Measurements from ENCODE around the gene MEAF6. TPM values are rescaled to one million over a fixed set of nuclear protein-coding genes. Genes with fewer than 3 reads are reported as not detected.
A peak's percentile ranks its signal among the peaks of the same experiment; 100 is the strongest.
"Not testable (repeated sequence)": the region's sequence is repeated elsewhere in the genome, so short reads cannot be mapped to it uniquely, and the experiment has no call there.

Gene MEAF6
- total RNA-seq = 32.7 TPM

DNA sequence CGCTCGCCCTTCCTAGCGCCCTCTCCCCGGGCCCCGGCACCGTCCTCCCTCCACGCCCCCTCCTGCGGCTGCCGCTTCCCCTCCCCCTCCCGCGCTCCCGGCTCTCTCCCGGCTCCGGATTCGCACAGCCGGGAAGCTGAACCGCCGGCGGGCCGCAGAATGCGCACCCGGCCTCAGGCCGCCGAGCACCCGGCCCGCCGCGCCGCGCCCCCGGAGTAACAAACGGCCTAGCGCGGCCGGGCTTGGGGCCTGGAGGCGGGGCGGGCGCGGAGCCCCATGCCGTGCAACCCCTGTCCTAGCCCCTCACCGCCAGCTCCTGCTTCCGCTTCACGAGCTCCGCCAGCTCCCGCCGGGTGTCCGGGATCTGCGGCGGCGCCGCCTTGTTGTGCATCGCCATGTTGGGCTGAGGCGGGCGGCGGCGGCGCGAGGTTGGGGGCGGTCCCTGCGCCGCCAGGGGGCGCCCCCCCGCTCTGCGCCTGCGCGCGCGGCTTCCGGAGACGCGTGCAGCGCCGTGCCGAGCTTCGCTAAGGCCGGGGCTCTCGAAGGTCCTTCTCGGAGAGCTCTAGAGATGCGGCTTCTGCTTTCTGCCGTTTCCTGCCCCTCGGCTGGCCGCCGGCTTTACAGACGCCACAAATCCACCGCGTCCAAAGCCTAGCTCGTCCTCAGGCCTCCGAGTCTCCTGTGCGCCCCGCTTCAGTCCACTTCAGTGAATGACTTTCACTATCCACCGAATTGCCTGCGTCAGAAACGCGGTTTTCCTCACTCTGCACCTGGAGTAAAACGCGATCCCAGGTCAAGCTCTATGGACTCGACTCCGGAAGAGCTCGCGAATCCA is at the start of gene MEAF6:
MEAF6 (minus strand) TSS at position 417 of the 835 bp plus-strand sequence; CDS start at position 397, 20 bp downstream.
- ATAC-seq = peak; percentile 99

DNA sequence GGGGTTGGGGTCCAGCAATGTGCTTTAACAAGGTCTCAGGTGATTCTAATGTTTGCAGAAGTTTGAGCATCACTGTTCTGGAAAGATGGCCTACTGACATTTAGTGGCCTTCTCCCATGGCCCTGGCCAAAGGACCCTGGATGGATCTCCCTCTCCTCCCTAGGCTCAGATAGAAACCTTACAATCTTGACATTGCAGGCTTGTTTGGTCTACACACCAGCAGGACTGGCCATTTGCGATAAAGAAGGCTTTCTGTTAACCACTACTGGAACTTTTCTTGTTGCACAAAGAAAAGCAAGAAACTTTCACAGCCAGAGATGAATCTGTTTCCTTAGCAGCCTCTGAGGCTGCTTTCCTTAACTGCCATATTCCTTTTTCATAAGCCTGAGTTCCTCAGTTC is 48.4 kb upstream of the MEAF6 start:
- ATAC-seq = no peak

DNA sequence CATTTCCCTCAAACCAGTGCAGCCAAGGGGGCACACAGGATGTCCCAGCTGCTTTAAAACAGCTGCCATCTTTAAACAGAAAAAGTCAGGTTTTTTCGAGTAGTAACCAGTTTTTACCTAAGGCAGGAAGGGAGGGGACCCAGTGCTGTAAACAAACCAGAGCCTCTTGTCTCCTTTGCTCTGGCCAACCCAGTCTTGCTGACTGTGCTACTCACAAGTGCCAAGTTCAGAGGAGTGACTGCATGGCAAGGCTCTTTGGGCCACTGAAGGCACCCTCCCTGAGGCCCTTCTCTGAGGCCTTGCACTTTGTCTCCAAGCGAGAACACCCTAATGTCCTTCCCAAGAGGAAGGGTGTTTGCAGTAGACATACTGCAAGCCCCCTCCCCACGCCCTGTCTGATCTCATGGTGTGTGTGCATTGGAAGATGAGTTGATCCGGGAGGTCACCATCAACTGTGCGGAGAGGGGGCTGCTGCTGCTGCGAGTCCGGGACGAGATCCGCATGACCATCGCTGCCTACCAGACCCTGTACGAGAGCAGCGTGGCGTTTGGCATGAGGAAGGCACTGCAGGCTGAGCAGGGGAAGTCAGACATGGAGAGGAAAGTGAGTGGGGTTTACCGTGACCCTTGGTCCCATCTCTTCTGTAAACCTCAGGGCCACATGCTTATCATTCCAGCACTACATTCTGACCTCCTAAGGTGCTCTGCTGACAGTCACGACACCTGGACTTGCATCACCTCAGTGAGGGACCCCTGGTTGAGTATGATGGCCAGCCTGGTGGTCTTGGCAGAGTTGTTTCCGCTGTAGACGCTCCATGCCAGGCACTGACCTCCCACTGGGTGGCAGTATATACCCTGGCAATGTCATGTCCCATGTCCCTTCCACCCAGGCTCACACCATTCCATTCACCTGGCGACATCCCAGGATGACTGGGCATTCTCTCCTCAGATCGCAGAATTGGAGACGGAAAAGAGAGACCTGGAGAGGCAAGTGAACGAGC is 46.9 kb upstream of the MEAF6 start:
- ATAC-seq = peak; percentile 50

DNA sequence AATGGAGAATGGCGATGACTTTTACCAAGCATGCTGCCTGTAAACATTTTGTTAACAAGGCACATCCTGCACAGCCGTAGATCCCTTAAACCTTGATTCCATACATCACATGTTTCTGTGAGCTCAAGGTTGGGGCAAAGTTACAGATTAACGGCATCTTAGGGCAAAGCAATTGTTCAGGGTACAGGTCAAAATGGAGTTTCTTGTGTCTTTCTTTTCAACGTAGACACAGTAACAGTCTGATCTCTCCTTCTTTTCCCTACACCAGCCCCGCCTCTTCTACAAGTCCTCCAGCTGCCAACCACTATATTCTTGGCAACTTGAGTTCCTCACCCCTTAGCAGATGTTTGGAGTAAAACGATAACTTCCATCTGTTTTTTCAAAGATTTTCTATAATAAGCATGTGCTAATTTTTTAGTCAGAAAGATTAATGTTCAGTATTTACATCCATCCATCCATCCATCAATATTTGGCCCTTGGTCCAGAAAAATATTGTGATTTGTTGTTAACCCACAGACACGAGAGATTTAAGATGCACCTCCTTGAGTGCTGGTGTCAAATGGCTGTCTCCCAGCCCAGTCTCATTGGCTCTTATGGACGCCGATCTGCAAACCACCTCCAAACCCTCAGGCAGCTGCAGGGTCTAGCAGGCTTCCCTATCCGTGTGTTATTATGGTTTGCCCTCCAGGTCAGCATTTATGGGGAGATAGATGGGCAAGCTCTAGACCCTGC is 46.0 kb upstream of the MEAF6 start:
- no peak for ATAC-seq

DNA sequence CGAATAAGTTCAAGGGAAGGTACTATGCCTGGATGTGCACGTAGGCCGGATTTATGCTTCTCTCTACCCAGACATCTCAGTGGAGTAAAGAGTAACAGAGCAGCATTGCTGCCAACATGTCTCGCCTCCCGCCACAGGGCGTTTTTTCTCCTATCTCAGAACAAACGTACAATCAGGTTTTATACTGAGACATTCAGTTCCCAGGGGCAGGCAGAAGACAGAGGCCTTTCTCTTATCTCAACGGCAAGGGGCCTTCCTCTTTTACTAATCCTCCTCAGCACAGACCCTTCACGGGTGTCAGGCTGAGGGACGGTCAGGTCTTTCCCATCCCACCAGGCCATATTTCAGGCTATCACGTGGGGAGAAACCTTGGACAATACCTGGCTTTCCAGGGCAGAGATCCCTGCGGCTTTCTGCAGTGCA is 45.4 kb upstream of the MEAF6 start:
- ATAC-seq = not testable (repeated sequence)

DNA sequence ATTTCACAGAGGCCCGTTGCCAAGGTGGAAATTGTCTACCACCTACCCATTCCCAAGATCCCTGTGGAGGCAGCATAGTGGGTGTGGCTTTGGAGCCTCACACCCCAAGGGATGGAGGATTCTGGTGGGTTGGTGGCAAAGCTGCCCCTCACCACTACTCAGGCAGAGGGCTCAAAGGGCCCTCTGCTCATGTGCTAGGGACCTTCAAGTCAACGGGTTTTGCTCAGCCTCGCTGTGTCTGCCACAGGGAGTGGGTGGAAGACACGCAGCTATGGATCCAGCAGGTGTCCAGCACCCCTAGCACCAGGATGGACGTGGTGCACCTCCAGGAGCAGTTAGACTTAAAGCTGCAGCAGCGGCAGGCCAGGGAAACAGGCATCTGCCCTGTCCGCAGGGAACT is 44.5 kb upstream of the MEAF6 start:
- ATAC-seq = no peak

DNA sequence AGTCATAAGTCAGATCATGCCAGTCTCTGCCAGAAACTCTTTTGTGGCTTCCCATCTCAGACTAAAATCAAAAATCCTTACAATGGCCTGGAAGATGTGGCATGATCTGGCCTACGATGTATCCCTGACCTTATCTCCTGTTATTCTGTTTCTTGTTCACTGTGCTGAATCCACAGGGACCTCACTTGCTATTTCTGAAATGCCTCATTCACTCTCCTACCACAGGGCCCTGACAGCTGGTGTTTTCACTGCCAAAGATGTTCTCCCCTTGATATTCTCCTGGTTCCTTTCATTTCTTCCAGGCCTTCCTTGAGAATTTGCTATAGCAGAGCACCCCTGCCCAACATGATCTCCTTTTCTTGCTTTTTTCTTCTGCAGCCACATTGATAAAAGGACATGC is 43.8 kb upstream of the MEAF6 start:
- no peak for ATAC-seq

DNA sequence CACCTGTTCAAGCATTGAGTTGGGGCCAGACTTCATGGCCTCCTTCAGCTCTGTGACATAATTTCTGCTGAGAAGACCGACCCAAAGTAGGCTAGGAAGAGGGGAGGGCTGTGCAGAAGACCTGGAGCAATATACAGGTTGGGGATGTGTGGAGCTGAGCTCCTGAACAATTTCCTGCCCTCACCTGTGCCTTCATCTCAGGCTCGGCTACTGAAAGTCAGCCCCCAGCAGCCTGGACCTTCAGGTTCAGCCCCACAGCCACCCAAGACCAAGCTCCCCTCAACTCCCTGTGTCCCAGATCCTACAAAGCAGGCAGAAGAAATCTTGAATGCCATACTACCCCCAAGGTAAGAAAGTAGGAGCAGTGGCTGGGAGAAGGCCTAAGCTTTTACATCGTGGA is 42.8 kb upstream of the MEAF6 start:
- no peak for ATAC-seq

DNA sequence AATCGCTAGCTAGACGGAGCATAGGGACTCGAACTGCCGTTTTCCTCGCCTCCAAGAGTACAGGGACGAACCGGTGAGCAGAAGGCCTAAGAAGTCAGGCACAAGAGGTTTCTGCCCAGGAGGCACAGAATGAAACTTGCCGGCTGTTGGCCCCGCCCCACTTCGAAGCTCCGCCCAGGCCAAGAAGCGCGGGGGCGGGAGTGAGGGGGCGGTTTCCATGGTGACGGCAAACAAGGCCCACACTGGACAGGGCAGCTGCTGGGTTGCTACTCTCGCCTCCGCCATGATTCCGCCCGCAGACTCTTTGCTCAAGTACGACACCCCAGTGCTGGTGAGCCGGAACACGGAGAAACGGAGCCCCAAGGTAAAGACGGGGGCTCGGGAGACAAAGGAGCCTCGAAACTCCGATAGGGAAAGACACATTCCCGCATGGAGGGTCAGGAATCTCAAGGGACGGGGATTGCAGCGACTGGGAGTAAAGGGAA is 42.2 kb upstream of the MEAF6 start, which contains the start of gene DNALI1:
DNALI1 (plus strand) TSS at position 229 of the 485 bp plus-strand sequence; CDS start at position 284, 55 bp downstream.
- ATAC-seq = peak; percentile 34

DNA sequence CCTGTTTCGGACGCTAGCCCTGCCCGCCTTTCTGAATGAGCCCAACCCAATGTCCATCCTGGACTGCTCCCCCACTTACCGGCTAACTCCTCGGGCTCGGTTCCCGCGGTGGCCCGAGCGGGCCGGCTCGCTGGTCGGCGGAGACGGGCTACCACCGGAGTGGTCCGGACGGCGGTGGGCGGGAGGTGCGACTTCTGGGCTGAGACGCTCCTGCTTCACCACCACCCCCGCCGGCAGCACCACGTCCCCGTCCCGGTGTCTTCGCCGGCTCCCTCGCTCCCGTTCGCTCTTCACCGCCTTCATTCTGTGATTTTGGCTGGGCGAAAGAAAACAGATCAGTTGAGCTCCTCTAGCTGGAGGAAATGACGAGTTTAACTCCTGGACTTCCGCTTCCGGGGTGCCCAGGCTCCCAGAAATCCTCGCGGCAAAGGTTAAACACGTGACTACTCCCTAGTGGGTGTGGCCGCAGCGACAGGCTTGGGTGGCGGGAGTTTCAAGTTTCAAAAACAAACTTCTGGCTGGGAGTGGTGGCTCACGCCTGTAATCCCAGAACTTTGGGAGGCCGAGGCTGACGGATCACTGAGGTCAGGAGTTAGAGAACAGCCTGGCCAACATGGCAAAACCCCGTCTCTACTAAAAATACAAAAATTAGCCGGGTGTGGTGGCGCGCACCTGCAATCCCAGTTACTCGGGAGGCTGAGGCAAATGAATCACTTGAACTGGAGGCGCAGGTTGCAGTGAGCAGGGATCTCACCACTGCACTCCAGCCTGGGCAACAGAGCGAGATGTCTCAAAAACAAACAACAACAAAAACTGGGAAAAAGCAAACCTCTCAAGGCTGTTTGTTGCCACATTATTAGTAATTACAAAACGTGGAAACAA is 39.6 kb upstream of the MEAF6 start, which contains the start of gene SNIP1:
SNIP1 (minus strand) TSS at position 367 of the 882 bp plus-strand sequence; CDS start at position 303, 64 bp downstream.
- ATAC-seq = peak; percentile 96

DNA sequence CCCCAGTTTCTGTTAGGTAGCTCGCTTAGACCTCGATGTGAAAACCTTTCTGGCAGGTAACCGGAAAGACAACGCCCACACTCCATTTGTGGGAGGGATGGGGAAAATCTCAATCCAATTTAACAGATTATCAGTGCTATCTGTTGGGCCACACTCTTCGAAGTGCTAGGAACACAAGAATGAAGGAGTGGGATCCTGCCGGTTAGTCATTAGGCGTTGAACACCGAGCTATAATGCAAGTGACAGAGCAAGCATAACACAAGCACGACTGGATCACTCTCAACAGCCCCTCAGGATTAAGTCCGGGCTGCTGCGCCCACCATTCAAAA is 39.0 kb upstream of the MEAF6 start:
- peak; percentile 20 for ATAC-seq

DNA sequence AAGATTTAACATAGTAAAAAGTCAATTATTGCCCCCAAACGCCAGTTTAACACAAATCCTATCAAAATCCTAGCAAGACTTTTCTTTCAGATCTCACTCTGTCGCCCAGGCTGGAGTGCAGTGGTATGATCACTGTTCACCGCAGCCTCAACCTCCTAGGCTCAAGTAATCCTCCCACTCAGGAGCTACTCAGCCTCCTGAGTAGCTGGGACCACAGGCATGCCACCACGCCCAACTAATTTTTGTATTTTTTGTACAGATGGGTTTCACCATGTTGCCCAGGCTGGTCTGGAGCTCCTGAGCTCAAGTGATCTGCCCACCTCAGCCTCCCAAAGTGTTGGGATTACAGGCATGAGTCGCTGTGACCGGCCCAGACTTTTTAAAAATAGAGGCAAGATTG is 34.8 kb upstream of the MEAF6 start:
- no peak for ATAC-seq

DNA sequence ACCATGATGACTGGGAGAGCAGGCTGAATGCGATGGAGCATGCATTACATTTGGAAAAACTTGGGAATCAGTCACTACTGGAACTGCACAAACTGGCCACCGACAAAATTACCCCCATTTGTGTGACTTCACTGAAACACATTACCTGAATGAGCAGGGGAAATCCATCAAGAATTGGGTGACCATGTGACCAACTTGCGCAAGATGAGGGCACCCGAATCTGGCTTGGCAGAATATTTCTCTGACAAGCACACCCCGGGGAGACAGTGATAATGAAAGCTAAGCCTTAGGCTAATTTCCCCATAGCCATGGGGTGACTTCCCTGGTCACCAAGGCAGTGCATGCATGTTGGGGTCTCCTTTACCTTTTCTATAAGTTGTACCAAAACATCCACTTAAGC is 30.5 kb upstream of the MEAF6 start:
- no peak for ATAC-seq

DNA sequence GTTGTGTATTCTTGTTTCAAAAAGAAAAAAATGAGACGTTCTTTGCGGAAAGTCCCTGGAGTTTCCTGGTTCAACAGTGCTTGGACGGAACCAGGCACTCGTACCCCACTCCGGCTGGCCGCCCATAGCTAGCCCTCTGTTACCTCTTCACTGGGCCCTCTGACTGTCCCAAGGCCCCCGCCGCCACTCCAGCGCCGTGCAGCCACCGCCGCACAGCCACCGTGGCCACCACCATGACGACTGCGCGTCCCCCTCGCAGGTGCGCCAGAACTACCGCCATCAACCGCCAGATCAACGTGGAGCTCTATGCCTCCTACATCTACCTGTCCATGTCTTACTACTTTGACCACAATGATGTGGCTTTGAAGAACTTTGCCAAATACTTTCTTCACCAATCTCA is 30.0 kb upstream of the MEAF6 start:
- ATAC-seq = no peak

DNA sequence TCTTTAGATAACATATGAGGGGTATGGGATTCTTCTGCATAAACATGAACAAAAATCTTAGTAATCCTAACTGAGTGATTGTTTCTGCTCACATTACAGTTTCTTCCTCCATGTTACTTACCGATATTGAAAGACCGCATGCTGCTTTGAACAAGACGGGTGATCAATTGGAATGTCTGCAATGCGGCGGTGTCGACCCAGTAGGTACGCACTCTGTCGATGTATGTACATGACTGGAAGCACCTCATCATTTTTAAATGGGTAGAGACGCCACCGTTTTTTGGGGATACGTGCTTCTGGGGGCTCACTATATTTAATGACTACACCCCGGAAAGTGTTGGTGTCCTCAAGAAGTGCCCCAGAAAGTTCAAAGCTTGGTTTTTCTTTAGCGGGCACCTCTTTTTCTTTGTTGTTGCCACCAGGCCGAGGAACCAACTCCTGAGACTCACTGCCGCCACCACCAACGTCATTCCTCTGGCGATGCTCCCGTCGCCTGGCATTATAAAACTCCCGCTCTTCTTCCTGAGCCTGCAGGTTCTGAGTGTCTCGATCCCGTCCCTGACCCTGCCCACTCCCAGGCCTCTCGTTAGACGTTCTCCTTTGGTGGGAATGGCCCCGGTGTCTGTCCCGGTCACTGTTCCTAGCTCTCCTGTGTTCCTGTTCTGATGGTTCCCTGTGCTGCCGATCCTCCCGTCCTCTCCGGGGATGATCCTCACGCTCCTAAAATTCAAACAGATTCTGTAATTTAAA is 25.6 kb upstream of the MEAF6 start:
- ATAC-seq = no peak

DNA sequence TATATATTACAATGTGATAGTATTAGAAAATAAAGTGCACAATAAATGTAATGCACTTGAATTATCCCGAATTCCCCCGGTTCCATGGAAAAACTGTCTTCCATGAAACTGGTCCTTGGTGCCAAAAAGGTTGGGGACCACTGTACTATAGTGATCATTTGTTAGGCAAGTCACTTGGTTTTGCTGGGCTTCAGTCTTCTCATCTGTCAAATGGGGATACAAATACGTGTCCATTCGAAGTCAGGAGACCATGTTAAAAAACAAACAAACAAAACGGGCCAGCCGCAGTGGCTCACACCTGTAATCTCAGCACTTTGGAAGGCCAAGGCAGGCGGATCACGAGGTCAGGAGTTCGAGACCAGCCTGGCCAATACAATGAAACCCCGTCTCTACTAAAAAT is 24.6 kb upstream of the MEAF6 start:
- ATAC-seq = not testable (repeated sequence)

DNA sequence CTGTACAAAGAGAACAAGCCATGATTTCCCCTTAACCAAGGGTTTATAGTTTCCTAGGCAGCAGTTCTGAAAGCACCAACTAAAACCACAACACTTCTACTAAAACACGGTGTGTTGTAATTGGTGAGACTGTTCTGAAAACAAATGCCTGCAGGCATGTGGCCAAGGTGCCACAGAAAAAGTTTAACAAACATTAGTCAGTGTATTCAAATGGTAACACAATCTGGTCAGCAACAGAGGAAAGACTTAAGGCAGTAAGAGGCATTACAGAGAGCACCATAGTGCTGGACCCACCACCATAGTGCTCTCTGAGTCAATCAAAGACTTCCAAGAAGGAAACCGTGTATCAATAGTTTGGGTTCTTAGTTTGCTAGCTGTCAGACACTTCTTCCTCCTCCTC is 22.8 kb upstream of the MEAF6 start:
- ATAC-seq = no peak

DNA sequence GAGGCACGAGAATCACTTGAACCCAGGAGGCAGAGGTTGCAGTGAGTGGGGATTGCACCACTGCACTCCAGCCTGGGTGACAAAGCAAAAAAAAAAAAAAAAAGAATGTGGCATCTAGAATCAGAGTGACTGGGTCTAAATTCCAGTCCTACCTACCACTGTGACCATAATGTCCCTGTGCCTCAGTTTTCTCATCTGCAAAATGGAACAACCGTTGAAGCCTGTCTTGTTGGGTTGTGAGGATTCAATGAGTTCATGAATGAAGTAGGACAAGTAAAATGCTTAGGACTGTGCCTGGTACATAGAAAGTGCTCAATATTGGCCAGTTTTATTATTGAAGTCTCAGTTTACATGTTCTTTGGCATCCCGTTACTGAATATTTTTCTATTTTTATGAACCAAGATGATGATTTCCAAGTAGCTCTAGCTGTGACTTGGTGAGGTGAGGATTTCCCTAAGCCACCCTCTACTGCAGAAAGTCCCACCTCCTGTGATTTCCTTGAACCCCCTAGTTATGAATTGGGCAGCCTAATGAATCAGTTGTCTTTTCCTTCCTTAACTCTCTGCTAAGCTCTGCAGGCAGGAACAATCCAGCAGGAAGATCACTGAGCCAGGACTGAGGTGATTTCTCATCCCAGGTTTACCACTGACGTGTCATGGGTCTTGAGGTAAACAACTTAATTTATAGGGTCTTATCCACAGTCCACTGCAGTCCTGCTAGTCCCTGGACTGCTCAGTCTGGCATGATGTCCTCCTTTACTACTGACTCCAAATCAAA is 18.9 kb upstream of the MEAF6 start:
- no peak for ATAC-seq

DNA sequence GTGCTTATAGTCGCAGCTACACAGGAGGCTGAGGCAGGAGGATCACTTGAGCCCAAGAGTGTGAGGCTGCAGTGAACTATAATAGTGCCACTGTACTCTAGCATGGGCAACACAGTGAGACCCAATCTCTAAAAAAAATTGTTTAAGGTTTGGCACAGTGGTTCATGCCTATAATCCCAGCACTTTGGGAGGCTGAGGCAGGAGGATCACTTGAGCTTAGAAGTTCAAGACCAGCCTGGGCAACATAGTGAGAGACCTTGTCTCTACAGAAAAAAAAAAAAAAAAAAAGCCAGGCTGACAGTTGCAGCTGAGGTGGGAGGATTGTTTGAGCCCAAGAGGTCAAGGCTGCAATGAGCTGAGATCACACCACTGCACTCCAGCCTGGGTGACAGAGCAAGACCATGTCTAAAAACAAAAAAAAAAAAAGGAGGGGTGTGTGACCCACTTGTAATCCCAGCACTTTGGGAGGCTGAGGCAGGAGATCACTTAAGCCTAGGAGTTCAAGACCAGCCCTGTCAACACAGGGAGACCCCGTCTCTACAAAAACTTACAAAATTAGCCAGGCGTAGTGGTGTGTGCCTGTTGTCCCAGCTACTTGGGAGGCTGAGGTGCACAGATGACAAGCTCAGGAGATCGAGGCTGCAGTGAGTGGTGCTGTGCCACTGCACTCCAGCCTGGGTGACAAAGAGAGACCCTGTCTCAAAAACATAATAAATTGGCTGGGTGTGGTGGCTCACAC is 18.0 kb upstream of the MEAF6 start:
- ATAC-seq = not testable (repeated sequence)

All from esophagus mucosa (tissue), 1 donor.